Measurements from ENCODE around the gene DDX43.
"Not testable (repeated sequence)": the region's sequence is repeated elsewhere in the genome, so short reads cannot be mapped to it uniquely, and the experiment has no call there.

Gene DDX43

DNA sequence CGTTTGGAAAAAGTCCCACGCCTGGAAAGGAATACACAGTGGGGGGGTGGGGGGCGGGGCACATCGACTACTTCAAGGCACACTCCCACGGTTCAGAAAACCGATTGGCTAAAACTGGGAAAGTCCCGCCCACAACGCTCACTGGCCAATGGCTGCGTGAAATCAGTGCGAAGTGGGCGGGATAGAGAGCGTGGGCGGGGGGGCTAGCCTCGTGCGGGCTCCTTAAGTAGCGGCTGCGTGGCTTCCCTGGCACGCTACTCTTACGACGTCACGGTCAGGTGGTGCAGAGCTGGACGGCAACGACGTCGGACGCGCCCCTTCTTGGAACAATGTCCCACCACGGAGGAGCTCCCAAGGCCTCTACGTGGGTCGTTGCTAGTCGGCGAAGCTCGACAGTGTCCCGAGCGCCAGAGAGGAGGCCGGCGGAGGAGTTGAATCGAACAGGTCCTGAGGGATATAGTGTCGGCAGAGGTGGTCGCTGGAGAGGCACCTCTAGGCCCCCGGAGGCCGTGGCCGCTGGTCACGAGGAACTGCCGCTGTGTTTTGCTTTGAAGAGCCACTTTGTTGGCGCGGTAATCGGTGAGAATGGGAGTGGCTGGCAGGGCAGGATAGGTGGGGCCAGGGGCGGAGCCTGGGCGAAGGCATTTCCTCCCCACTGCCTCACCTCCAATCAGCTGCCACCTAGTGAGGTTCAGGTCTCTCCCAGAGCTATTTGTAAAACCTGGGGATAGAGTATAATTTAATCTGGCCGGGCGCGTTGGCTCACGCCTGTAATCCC lies at the start of gene DDX43:
DDX43 (plus strand) TSS at position 252 of the 778 bp plus-strand sequence; CDS start at position 330, 78 bp downstream.
- DNase-seq, result no peak

DNA sequence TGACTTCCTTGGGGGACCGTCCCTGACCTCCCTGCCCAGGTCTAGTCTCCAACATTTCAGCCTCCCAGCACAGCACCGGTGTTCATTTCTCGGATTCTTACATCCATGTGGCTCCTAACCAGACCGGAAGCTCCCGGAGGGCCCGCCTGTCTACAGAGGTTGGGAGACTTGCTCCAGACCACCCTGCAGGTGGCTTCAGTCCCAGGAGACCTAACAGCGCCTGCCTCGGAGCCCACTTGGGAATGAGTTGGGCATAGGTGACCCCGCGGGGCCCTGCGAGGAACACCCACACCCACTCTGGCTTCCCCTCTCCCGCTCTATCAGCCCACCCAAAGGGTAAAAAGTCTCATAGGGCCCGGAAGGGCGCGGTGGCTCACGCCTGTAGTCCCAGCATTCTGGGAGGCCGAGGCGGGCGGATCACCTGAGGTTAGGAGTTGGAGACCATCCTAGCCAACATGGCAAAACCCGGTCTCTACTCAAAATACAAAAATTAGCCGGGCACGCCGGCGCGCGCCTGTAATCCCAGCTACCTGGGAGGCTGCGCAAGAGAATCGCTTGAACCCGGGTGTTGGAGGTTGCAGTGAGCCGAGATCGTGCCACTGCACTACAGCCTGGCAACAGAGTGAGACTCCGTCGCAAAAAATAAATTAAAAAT lies 46.0 kb upstream of the DDX43 start:
- DNase-seq, result no peak

DNA sequence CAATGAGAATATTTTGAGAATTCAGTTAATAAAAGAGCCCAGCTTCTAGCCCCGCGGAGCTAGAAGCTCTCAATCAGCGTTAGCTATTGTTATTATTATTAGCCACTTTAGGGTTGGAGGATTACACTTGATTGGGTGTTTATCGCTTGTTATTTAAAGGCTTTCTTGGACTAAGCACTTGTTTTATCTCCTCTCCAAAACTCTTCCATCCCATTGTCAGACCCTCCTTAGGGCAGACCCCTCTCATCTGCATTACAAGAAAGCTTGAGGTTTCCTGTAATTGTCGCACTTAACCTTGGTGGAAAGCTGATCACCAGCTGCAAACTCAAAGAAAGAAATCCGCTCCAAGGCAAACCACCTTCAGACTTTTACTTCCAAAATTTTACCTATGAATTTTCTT lies 45.3 kb upstream of the DDX43 start:
- DNase-seq, result no peak

DNA sequence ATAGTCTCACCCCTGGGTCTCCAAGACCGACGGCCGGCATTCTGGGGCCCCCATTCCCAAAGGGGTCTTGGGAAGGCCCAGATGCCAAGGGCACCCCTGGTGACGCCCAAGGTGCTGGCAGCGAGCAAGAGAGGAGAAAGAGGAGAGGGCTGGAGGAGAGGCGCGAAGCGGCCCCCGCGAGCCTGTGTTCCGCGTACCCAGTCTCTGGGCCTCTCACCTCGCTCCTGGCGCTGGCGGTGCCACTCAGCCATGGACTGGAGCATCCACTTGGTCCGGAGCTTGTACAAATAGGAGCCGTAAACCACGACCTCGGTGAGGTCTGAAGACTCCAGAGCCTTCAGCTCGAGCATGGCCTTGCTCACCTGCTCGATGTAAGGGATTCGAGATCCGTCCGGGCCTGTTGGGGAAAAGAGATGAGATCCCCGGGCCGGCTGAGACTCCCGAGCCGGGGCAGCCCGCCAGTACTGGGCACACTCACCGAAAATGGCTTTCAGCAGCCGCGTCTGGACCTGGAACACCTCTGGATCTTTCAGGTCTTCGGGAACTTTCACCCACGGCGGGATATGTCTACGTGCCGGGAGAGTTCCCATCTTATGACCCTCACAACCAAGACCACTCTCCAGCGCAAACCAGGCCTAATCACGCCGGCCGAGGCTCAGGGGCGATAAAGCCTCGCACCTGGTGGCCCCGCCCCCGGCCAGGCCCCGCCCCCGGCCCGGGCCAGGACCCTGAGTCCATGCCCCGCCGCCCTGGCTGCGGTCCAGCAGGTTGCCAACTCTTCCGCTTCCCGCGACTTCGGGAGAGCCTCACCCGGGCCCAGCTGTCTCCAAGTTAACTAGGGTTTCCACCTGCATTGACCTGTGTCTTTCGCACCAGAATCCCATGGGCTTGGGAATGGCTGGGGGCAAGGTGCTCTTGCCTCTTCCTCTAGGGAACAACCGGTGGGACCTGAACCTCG lies 40.7 kb upstream of the DDX43 start, which contains the start of gene DPPA5:
DPPA5 (minus strand) TSS at position 641 of the 958 bp plus-strand sequence; CDS start at position 590, 51 bp downstream.
- no peak for DNase-seq

DNA sequence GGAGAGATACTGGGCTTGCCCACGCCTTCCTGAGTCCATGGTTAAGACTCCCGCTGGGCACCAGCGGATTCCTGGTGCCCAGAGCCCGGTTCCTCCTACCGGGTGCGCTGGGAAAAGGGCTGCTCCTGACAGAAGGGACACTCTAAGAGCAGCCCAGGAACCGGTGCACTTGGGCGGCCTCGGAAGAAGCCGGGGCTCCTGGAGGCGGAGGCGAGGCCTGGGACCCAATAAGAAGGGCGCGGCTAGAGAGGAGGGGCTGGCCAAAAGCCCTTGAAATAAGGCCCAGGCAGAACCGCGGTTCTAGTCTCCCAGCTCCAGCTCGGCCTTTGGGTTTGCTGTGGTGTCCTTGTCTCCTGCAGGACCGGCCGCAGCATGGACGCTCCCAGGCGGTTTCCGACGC lies 32.3 kb upstream of the DDX43 start, which contains the start of gene KHDC3L:
KHDC3L (plus strand) TSS at position 301 of the 400 bp plus-strand sequence; CDS start at position 373, 72 bp downstream.
- no peak for DNase-seq

DNA sequence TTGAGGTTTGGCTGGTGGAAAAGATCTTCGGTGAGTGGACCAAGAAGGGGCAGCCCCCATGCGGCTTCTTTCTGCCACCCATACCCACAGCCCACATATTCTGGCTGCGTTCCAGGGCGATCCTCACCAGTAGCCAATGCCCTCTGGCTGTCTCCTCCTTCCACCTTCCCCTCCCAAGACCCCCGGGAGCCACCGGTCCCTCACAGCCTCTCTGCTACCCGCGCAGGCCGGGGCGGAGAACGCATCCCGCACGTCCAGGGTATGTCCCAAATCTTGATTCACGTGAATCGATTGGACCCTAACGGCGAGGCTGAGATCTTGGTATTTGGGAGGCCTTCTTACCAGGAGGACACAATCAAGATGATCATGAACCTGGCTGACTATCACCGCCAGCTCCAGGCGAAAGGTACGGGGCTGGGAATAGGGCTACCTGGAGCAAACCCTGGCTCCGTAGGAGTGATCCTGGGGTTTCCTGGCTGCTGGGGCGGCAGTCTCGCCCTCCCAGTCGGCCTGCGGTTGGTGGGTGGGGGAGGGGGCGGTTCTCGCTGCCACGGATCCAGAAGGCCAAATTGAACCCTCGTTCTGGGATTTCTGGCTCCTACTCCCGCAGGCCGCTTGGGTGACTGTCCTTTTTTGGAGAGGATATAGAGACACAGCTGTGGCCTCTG lies 31.6 kb upstream of the DDX43 start:
- DNase-seq, result no peak

DNA sequence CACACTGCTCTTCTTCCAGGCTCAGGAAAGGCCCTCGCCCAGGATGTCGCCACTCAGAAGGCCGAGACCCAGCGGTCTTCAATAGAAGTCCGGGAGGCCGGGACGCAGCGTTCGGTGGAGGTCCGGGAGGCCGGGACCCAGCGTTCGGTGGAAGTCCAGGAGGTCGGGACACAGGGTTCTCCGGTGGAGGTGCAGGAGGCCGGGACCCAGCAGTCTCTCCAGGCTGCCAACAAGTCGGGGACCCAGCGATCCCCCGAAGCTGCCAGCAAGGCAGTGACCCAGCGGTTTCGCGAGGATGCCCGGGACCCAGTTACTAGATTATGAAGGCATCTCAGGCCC lies 31.1 kb upstream of the DDX43 start:
- no peak for DNase-seq

DNA sequence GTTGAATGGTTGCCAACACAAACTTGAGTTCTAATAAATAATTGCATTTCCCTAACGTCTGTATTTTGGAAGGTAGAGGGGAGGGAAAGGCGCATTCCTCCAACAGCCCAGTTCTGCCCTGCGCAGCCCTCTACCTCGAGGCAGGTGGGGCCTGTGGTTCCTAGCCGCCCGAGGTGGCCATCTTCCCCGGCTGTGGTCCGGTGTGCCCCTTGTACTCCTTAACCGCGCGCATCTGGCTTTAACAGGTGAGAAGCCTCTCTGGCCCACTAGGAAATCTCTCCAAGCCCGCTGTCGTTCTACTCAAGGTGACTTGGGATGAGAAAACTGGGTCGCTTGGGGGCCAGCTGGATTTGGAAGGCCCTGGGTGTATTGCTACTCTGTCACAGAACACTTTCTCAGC lies 30.5 kb upstream of the DDX43 start:
- no peak for DNase-seq

DNA sequence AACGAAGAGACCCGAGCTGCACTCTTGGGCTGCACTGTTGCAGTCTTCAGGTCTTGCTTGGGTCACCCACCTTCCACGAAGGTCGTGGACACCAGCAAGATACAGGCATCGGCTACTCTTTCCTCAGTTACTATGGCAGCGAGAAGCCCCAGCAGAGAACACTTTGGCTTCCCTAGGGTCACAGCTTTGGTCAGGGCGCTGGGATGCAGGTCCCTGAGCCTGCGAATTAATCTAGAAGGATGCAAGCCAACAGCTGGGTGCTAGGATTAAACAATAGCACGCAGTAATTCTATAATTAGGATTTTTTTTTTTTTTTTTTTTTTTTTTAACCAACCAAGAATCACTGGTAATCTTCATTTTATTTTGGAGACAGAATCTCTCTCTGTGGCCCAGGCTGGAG lies 30.1 kb upstream of the DDX43 start:
- DNase-seq, result no peak

DNA sequence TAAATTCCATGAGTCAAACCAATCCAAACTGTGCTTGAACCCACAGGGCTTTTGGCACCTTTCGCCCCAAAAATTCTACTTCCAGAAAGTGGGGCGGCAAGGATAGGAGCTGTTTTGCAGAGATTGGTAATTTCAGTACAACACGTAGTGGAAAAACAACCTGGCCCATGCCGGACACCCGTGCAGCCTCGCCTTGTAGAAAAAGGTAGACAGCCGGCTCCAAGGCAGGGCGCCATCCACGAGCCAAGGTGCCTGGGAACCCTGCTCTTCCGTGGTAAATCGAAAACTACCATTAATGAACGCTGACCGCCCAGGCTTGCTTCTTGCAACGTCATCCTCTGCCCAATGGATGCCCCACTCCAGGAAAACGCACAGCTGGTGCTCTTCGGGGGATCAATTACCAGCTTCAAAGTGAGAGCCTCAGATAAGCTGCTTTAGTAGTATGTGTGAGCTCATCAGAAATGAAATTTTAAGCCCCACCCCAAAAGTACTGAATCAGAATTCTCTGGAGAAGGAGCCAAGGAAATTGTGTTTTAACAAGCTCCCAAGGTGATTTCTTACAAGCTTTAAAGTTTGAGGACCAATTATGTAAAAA lies 26.8 kb upstream of the DDX43 start:
- DNase-seq, result no peak

DNA sequence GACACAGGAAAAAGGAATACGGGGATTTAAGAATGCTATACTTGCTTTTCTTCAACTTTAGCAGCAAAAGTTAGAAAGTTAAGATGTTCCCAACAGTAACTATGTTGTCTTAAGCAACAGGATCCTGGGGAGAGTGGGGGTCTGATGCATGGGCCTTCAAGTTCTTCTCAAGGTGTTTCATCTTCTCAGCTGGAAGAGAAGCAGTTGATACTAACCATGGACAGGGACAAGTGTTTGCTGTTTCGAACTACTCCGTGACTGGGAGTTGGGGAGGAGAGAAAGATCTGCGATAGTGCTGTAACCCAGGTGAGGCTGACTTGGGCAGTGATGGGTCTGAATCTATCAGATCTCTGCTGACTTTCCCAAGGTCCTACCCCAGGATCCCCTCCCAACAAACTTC lies 26.0 kb upstream of the DDX43 start:
- DNase-seq, result no peak

DNA sequence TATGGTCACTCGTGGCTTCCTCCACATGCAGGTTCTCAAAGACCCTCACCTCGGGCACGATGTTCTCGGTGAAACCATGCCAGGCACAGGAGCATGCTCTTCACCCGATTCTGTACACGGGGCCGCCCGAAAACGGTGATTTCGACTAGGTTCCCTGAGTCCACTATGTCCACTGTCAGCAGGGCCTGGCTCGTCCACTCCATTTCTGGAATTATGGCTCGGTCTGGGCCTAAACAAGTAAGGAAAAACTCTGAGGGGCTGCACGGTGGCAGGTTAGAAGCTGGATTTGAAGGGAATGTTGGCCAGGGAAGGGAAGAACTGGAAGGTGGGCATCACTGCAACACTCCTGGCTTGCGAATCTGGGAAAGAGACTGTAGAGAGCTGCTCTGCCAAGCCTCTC lies 25.5 kb upstream of the DDX43 start:
- no peak for DNase-seq

DNA sequence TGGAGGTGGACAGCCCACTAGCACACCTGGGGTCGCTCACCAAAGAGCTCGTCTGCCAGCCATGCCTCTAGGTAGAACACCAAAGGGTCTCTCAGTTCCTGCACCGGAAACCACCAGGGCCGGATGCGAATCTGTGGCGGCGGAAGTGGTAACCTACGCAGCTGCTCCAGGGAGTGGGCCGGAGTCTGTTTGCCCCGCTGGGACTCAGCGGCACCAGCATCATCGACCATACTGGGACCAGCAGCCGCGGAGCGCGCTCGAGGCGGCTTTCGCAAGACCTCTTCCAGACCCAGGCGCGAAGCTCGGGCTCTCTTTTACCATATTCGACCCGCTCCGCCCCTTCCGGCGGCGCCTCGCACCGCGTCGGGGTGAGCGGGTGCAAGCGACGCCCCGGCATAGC lies 25.1 kb upstream of the DDX43 start, which contains the start of gene OOEP:
OOEP (minus strand) TSS at position 335 of the 400 bp plus-strand sequence; CDS start at position 230, 105 bp downstream.
- no peak for DNase-seq

DNA sequence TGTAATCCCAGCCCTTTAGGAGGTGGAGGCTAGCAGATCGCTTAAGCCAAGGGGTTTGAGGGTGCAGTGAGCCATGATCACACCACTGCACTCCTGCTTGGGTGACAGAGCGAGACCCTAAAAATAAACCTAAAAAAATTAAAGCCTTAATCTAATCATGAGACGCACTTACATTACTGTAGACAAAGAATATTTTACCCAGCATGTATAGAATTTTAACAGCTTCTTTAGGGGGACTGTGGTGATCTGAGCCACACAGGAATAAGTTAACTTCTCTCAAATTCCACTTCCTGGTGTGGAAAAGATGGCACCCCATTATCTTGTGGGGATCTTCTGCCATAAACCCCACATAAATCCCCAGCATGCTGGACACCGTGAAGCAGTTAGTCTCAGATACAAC lies 22.6 kb upstream of the DDX43 start:
- DNase-seq, result no peak

DNA sequence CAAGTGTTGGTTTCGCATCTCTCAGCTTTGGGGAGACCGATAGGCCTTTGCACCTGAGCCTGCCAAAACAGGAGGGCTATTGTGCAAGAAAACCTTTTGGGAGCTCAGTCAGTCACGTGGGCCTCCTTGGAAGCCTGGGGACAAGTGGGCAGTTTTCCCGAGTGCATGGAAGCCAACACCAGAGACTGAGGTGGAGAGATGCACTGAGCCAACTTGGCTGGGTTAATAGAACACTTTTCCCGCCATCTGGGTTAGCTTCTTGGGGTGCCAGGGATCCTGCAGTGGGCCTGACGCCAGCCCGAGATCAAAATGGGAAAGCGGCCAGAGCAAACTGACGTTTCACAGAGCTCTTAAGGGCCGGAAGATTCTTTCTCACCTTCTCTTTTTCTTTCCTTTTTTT lies 22.1 kb upstream of the DDX43 start:
- DNase-seq, result no peak

DNA sequence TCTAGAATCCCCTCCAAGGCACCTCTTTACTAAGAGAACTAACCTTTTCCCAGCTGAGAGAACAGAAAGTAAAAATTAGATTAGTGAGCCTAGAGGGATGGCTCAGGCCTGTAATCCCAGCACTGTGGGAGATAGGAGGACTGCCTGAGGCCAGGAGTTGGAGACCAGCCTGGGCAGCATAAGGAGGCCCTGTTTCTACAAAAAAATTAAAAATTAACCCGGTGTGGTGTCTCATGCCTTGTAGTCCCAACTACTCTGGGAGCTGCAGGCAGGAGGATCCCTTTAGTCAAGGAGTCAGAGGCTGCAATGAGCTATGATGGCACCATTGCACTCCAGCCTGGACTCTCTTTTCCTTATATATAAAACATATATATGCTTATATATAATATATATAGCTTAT lies 19.4 kb upstream of the DDX43 start:
- no peak for DNase-seq

DNA sequence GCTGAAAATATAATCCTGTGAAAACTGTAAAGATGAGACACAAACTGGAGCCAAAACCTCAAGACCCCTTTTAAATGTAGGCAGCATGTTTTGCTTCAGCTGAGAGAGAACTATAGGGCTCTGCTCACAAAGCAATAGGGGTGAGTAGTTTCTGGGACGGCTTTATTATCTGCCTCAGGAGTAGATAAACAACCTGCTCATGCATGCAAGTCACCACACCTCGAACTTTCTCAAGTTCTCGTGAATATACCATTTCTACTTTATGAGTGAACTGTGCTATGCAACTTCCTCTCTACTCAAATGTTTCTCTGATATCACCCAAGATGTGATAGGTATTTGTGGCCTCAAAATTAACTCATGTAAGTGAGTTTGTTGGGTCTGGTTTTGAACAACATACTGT lies 17.4 kb upstream of the DDX43 start:
- DNase-seq, result no peak

DNA sequence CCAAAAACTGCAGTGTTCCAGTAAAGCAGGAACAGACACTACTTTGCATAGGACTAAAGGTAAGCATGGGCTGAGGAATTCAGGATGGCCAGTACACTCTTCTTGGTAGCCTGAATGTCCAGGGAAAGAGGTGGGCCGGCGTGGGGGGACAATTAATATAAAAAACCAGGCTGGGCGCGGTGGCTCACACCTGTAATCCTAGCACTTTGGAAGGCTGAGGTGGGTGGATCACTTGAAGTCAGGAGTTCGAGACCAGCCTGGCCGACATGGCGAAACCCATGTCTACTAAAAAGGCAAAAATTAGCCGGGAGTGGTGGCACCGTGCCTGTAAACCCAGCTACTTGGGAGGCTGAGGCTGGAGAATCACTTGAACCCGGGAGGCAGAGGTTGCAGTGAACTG lies 13.1 kb upstream of the DDX43 start:
- DNase-seq, result not testable (repeated sequence)

DNA sequence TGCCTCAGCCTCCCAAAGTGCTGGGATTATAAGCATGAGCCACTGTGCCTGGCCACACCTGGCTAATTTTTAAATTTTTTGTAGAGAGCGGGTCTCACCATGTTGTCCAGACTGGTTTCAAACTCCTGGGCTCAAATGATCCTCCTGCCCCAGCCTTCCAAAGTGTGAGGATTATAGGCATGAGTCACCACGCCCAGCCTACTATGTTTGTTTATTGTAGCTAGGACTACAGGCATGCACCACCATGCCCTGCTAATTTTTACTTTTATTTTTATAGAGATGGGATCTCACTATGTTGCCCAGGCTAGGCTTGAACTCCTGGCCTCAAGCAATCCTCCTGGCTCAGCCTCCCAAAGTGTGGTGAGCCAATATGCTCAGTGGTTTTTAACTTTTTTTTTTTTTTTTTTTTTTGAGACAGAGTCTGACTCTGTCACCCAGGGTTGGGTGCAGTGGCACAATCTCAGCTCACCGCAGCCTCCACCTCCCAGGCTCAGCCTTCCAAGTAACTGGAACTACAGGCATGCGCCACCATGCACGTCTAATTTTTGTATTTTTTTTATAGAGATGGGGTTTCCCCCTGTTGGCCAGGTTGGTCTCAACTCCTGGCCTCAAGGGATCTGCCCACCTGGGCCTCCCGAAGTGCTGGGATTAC lies 12.0 kb upstream of the DDX43 start:
- DNase-seq, result no peak

DNA sequence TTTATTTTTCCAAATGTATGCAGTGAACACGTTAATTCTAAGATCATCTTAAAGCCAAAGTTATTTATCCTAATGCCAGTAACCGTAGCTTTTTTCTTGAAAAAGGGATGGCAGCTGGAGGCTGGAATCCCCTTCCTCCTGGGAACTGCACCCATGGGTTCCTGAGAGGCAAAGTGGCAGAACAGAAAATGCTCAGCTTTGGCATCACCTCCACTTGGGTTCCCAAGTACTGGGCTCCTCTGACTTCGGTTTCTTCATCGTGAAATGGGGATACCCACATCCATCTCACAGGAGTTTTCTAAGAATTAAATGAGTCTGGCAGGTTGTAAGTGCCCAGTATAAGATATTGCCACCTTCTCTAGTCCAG lies 6.2 kb upstream of the DDX43 start:
- no peak for DNase-seq

DNA sequence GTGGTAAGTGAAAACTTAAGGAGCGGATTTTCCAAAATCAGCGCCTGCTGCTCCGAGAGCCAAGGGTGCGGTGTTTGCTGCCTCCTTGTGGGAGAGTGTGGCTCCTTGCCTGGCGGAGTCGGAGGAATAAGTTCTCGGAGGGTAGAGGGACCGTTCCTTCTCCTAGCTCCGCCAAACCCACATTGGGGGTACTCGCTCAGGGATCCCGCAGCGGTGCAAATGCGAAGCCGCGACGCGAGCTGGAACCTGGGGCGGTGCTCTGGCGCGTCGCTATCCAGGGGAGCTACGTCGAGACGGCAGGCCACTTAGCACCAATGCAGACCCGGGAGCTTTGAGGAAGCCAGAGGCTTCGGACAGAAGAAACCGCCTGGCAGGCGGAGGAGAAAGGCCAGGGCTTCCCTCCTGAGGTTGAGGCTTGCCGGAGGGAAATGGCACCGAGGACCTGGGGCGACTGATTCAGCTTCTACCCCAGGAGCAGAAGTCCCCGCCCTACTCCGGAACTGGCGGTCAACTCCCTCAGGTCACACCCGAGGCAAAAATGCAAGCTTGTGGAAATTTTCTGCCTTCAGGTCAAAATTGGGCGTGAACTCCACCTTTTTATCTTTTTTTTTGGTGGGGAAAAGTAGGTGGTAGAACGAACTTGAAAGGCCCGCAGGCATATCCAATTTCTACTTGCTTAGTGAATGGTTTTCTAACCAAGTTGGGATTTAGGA lies 5.7 kb upstream of the DDX43 start:
- no peak for DNase-seq
